NCI-H748 (cell line): ENCODE results near the gene ARID1A.

Experiments used
- DNase-seq: peaks from one replicate; lab custom pipeline; 2025; ENCODE audit not compliant: unreplicated experiment; lab: John Stamatoyannopoulos, UW

ARID1A gene

DNA sequence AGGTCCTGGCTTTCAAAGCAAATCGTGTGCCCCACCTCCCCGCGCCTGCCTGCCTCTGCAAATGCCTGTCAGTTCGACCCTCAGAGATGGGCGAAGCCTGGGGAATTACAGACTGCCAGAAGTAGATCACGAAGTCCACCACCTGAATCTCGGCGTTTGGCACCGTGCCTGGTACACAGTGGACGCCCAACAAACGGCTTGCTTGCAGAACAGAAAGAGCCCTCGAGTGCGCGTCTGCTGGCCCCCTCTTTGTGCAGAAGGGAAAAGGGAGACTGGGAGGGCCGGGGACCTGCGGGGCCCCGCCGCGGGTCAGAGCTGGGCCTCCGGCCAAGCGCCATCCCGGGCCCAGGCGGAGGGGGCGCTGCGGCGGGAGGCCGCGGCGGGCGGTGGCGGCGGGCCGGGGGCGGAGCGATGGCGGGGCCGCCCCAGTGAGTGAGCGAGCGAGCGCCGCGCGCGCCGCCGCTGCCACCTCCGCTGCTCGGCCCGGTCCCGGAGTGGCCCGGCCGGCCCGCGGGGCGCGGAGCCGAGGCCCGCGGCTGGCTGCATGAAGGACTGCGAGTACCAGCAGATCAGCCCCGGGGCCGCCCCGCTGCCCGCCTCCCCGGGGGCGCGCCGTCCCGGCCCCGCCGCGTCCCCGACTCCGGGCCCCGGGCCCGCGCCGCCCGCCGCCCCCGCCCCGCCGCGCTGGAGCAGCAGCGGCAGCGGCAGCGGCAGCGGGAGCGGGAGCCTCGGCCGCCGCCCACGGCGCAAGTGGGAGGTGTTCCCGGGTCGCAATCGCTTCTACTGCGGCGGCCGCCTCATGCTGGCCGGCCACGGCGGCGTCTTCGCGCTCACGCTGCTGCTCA lies 130.7 kb downstream of the ARID1A start, which contains the start of gene ZDHHC18:
ZDHHC18 (plus strand) TSS at position 428 of the 845 bp plus-strand sequence; CDS start at position 545, 117 bp downstream.
- peak; percentile 63 for DNase-seq

GRCh38 chr1:26827106-26827604 lies 131.3 kb downstream of the ARID1A start:
- no peak for DNase-seq

- DNase-seq: no peak
Measured at GRCh38 chr1:26827663-26828062, 131.8 kb downstream of the ARID1A start.

DNA sequence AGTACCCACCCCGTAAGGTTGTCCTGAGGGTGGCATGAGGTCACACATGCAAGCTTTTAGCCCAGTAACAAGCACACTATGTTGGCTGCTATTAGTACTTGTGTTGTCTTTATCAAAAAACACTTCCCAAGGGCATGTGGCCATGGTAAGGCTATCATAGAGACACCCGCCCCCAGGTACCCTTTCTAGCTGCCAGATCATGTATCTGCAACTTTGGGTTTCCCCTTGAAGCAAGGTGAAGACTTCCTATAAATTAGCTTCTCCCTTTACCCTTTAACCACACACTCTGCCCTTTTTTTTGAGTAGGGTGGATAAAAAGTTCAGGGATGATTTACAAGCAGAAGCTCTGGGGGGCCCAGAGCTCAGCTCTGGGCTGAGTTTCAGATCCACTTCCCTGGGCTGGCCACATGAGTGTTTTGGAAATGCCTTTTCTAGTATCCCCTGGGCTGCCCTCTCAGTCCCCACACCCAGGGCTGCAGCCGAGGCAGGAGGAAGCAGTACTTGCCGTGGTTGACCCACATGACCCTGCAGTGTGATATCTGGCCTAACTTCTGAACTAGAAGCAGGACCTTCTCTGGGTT lies 132.7 kb downstream of the ARID1A start:
- DNase-seq: no peak

- DNase-seq: no peak
Measured at GRCh38 chr1:26829184-26829911, 133.5 kb downstream of the ARID1A start.

GRCh38 chr1:26831059-26831458 lies 135.2 kb downstream of the ARID1A start:
- DNase-seq: no peak
